ENCODE results near the gene NUDT19.

DNA sequence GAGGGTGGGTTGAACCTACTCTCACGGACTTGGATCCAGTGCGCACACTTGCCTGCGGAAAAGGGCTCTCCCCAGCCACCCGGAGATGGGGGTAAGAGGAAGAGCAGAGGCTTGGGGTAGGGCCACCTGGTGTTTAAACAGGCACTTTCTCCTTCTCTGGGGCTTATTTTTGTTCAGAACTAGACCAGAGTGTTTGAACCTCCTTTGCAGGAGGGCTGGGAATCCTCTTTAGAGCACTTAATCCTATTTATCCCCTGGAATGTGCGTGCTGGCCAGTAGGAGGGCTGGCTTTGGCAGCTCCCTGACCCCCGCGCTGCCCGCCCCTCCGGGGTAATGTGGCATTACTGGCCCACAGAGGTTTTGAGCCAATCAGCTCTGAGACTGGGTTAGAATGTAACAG, 14.0 kb upstream of the NUDT19 start:
- TF ChIP-seq CTCF (IDR thresholded peaks at IDR 0.05) (no peak), POLR2AphosphoS5 (IDR thresholded peaks at IDR 0.05) (no peak), POLR2A (IDR thresholded peaks at IDR 0.05) (no peak)

All from upper lobe of left lung (tissue), 4 donors.